OCI-LY7 (cell line): ENCODE measurements around the gene DMD. TPM values are rescaled to one million over a fixed set of nuclear protein-coding genes. Genes with fewer than 3 reads are reported as not detected.

Experiments
- BruUV-seq: library from RNA; stranded (reverse); fragments of 400-500 nt; replicated peaks from 2 replicates; lab custom pipeline; 2021; lab: Mats Ljungman, UMichigan
- CTCF ChIA-PET: fragments of 300-600 bp; sonication (Branson Sonifier 250); formaldehyde crosslinking; loops from one replicate; lab custom pipeline; 2022; ENCODE audit warnings: antibody characterized with exemption; ENCODE audit not compliant: unreplicated experiment; lab: Charles Lee
- POLR2A ChIA-PET: fragments of 300-600 bp; sonication (Branson Sonifier 250); formaldehyde crosslinking; loops from one replicate; lab custom pipeline; 2022; ENCODE audit warnings: antibody characterized with exemption; lab: Charles Lee
- DNase-seq: peaks from one replicate; pipeline ENCODE4 v3.0.0-alpha.2; 2015; ENCODE audit warnings: low spot score
- H2AFZ ChIP-seq: fragments of 200-600 bp; sonication (generic), shearing (Covaris generic); 2 replicates; pipeline ENCODE4 v1.6.1; 2014; ENCODE audit warnings: mild to moderate bottlenecking, antibody characterized with exemption, low read length, moderate library complexity
- H3K27ac ChIP-seq: fragments of 200-600 bp; sonication (generic); 2 replicates; pipeline ENCODE4 v1.5.1; 2014; ENCODE audit warnings: mixed run types, low read depth, mild to moderate bottlenecking, moderate library complexity, low read length, inconsistent platforms; ENCODE audit not compliant: poor library complexity, severe bottlenecking
- H3K36me3 ChIP-seq: fragments of 200-600 bp; sonication (generic); 2 replicates; pipeline ENCODE4 v1.6.1; 2014; ENCODE audit warnings: mild to moderate bottlenecking, antibody characterized with exemption, low read length, moderate library complexity, mixed read lengths; ENCODE audit not compliant: insufficient read depth
- H3K4me1 ChIP-seq: fragments of 200-600 bp; sonication (generic); 2 replicates; pipeline ENCODE4 v1.5.1; 2014; ENCODE audit warnings: mild to moderate bottlenecking, low read length; ENCODE audit not compliant: insufficient read depth, poor library complexity, severe bottlenecking
- H3K4me2 ChIP-seq: fragments of 200-600 bp; sonication (generic); 2 replicates; pipeline ENCODE4 v1.6.1; 2014; ENCODE audit warnings: mild to moderate bottlenecking, low read length
- H3K4me3 ChIP-seq: fragments of 200-600 bp; sonication (generic); 2 replicates; pipeline ENCODE4 v1.5.1; 2014; ENCODE audit warnings: mild to moderate bottlenecking, low read depth, low read length; ENCODE audit not compliant: poor library complexity, severe bottlenecking
- H3K79me2 ChIP-seq: fragments of 200-600 bp; sonication (generic); 2 replicates; pipeline ENCODE4 v1.6.1; 2016; ENCODE audit warnings: low read depth, mild to moderate bottlenecking, low read length, moderate library complexity, mixed read lengths; ENCODE audit not compliant: insufficient read depth
- H3K9me2 ChIP-seq: fragments of 200-600 bp; sonication (generic); 2 replicates; pipeline ENCODE4 v1.6.1; 2016; ENCODE audit warnings: mild to moderate bottlenecking, low read length, mixed read lengths; ENCODE audit not compliant: insufficient read depth
- H3K9me3 ChIP-seq: fragments of 200-600 bp; sonication (generic); 2 replicates; pipeline ENCODE4 v1.6.1; 2014; ENCODE audit warnings: mild to moderate bottlenecking, mixed run types, low read length, mixed read lengths
- H4K20me1 ChIP-seq: fragments of 200-600 bp; sonication (generic); 2 replicates; pipeline ENCODE4 v1.6.1; 2014; ENCODE audit warnings: mild to moderate bottlenecking, antibody characterized with exemption, low read length, moderate library complexity, mixed read lengths; ENCODE audit not compliant: insufficient read depth
- CTCF ChIP-seq: fragments of 200-600 bp; sonication (generic); conservative IDR thresholded peaks from 2 replicates; pipeline ENCODE4 v1.5.1; 2014; ENCODE audit warnings: mild to moderate bottlenecking, antibody characterized with exemption, low read length, moderate library complexity, mixed read lengths
- EZH2phosphoT487 ChIP-seq: fragments of 200-600 bp; sonication (generic); IDR thresholded peaks from 2 replicates; pipeline ENCODE4 v1.6.1; 2018; ENCODE audit warnings: low read depth, borderline replicate concordance, mild to moderate bottlenecking, mixed run types, antibody characterized with exemption, low read length, moderate library complexity, mixed read lengths
- intact Hi-C: fragments of 100-400 bp; cut with micrococcal nuclease; formaldehyde crosslinking; loops from one replicate; pipeline ENCODE4 v1.10.0; 2022; ENCODE audit not compliant: unreplicated experiment
- microRNA-seq: library from miRNA; unstranded; fragments of <30 nt; microRNA quantifications from one replicate; pipeline ENCODE4 v1.2.0, GENCODE V29; 2022; ENCODE audit warnings: borderline replicate concordance
- small RNA-seq: library from RNA; depleted of rRNA; stranded (forward); fragments of <200 nt; gene quantifications from one replicate; pipeline ENCODE3, GENCODE V24; 2014
- total RNA-seq, 2 experiments: library from RNA; depleted of rRNA in 1 of 2; stranded (reverse); fragments of >200 nt in 1 of 2; shearing (Covaris generic) in 1 of 2; gene quantifications; 2 replicates each; pipeline ENCODE4 v1.2.3, GENCODE V29; 2014 to 2022

The DMD gene
- total RNA-seq, 2 experiments from 2014 or later: 20.5 to 61.4 TPM

GRCh38 chrX:31070057-31070468, 2141.3 kb downstream of the DMD start:
- intact Hi-C loops: no loop called here
- no peaks in the 10 kb centered on the region for H3K36me3 ChIP-seq
- H3K4me1 ChIP-seq: no peaks in the 10 kb centered on the region
- POLR2A ChIA-PET: interaction anchor here (0.6 kb wide), 1 partner anchor 234 kb away, joined by 3 read pairs; no protein-coding TSS in a partner anchor
- H3K79me2 ChIP-seq: no peaks in the 10 kb centered on the region
- H2AFZ ChIP-seq: no peak overlapping the region
- H3K27ac ChIP-seq: no peak overlapping the region
- no peak for TF ChIP-seq EZH2phosphoT487
- TF ChIP-seq CTCF: no peak
- no peak overlapping the region for H3K4me2 ChIP-seq
- CTCF ChIA-PET: interaction anchor here (0.6 to 1.3 kb wide), 2 partner anchors 17 to 31 kb away, joined by 3 read pairs; no protein-coding TSS in a partner anchor
- no TSS peak for BruUV-seq
- no peaks in the 10 kb centered on the region for H3K9me3 ChIP-seq
- H3K4me3 ChIP-seq: no peak overlapping the region
- H4K20me1 ChIP-seq: no peaks in the 10 kb centered on the region
- H3K9me2 ChIP-seq: no peaks in the 10 kb centered on the region
- DNase-seq: no peak

Small RNA genes lying within 50 kb of the gene (microRNA-seq; reads per million reads assigned to microRNA genes)
- not detected for gene MIR3915
- not detected for gene MIR548F5

Small RNA genes lying within 50 kb of the gene (small RNA-seq; reads per million reads assigned to genes)
- gene MIR3915: not detected
- not detected for gene MIR548F5
- gene RNA5SP501: not detected
- not detected for gene RNU6-894P
